ENCODE results near the gene PTPN11.

The PTPN11 gene

DNA sequence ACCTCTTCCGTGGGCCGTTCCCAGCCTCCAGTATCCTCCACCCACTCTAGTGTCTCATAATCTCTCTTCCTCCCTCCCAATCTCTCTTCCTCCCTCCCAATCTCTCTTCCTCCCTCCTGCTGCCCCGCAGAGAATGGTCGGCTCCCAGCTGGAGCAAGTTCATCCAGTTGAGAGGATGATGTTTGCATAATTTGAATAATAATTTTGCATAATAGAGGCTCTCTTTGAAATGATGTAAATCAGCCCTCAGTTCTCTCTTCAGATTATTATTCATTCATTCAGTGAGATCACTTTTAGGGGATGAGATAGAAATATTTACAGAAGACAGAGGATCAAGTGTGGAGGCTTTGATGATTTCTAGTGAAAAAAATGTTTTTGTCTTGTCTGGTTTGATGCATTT lies 125.0 kb downstream of the PTPN11 start:
- no peak for DNase-seq (ENCODE audit: low read depth)

DNA sequence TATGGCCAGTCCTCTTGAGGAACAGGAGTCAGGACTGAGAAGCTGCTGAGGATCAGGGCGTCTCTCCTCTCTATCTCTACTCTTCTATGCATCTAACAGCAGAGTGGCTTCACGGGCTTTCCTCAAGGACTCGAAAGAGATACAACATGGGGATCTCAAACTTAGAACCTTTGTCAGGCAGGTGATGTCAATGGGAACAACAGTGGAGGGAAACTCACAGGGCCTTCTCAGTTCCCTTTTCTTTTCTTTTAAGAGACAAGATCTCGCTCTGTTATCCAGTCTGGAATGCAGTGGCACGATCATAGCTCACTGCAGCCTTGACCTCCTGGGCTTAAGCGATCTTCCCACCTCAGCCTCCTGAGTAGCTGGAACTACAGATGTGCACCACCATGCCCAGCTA lies 127.6 kb downstream of the PTPN11 start:
- DNase-seq (ENCODE audit: low read depth), result no peak

DNA sequence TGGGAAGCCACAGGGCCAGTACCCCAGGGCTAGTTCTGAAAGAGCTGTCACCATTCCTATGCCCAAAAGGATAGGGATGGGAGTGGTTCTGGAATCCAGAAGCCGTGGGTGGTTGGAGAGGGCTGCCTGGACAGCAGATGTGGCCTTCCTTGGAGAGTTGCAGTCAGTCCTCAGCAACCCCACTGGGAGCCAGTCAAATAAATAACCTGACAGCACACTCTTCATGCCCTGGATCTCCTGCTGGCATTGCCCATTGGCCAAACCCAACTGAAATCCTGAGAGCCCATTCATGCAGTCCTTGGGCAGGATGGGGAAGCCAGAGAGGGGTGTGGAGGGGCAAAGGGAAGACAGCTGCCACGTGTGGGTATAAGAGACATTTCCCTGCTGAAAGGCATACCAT lies 128.2 kb downstream of the PTPN11 start:
- no peak for DNase-seq (ENCODE audit: low read depth)

DNA sequence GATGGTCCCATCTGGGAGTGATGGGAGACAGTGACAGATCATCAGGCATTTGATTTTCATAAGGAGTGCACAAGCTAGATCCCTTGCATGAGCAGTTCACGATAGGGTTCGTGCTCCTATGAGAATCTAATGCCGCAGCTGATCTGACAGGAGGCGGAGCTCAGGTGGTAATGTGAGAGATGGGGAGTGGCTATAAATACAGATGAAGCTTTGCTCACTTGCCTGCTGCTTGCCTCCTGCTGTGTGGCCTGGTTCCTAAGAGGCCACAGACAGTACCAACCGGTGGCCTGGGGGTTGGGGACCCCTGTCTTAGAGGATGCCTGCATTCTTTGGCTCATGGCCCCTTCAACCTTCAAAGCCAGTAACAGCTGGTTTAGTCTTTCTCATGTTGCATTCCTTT lies 130.3 kb downstream of the PTPN11 start:
- DNase-seq (ENCODE audit: low read depth), result no peak

DNA sequence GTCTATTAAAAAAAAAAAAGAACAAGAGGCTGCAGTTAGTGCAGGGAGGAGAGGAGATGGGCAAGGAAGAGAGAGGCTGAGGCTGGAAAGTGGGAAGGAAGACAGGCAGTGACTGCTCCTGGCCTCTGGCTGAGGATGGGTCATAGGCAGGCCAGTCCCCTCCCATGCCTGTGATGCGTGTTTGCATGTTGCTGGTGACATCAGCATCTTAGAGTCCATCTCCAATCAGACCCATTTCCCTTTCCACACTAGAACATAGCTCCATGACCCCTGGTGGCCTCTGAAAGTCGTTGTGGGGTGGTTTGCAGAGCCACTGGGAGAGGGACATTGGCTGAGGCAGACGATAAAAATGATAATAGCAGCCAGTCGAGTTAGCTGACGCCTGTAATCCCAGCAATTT lies 132.9 kb downstream of the PTPN11 start:
- DNase-seq (ENCODE audit: low read depth), result no peak

DNA sequence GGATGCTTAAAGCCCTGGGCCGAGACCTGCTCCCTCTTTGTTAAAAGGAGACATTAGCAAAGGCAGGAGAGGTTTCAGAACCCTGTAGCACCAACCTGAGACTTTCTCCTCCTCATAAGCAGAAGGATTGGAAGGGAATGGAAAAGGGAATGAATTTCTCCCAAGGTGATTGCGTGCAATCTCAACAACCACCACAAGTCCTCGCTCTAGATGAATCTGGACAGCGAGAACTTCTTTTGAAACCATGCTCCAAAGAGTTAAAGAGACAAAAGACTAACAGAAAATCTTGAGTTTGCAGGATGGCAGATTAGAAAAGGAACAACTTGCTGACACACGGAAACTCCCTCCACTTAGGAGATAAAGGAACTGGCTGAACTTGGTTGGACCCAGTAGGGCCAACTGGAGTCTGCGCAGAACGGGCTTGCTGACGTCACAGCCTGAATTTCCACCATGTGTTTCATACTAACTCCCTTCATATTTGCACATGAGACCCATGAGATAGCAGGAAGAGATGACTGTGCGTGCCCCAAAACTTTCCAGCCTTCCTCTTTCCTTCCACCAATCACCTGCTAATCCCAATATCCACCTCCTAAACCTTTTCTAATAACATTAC lies 137.0 kb downstream of the PTPN11 start:
- no peak for DNase-seq (ENCODE audit: low read depth)

DNA sequence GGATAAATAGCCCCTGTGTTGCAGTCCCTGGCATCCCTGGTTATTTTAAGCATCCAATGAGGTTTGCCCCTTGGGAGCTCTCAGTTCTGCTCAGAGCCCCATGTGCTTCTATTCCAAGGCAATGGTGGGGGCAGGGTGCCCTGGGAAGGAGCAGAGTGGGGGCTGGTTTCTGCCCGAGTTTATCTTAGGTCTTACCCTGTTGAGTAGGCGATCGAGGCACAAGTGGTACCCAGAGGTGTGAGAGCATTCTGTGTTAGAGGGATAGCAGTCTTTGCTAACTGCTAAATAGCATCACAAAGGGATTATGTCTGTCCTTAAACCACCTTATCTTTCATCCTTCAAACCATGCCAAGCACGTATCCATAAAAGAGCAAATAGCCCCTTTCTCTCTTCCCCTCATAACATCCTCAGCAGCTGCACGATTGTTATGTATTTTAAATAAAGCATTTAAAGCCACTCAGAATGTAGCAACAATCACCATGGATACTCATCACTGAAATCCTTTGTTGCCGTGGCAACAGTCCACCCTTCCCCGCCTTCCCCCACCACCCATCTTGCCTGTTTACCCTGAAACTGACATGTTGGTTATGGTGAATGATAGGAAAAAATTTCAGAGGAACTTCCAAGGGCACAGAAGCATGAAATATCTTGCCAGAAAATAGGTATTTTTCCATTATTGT lies 139.3 kb downstream of the PTPN11 start:
- no peak for DNase-seq (ENCODE audit: low read depth)

Data from HS-27A (cell line).